Measurements from ENCODE around the gene ALG9. TPM values are rescaled to one million over a fixed set of nuclear protein-coding genes. Genes with fewer than 3 reads are reported as not detected.

Gene ALG9
- polyA plus RNA-seq, 1 donor (not counting 4 experiments of a cell fraction or from before 2014, with no cell fraction given), result 27.2 TPM

GRCh38 chr11:111770581-111771134 is 100.7 kb downstream of the ALG9 start:
- Histone ChIP-seq H3K4me1 (ENCODE audit: control insufficient read depth, extremely low read depth, insufficient read depth, low read length) (peaks cover 9% of the 10 kb centered on the region), H3K27me3 (ENCODE audit: control insufficient read depth, extremely low read depth, insufficient read depth, low read length) (no peaks in the 10 kb centered on the region), H4K20me1 (ENCODE audit: control insufficient read depth, extremely low read depth, insufficient read depth, low read length) (no peaks in the 10 kb centered on the region), H2AFZ (ENCODE audit: control insufficient read depth, low read length) (no peak overlapping the region), H3K4me3 (ENCODE audit: control insufficient read depth in 2 of 3, extremely low read depth in 1 of 3, insufficient read depth in 2 of 3, low read depth in 1 of 3, low read length in 3 of 3) (no peak overlapping the region), H3K9ac (ENCODE audit: control insufficient read depth, extremely low read depth, insufficient read depth, low read length) (no peak overlapping the region), H3K36me3 (ENCODE audit: control insufficient read depth in 2 of 2, extremely low read depth in 1 of 2, insufficient read depth in 2 of 2, low read length in 2 of 2) (no peaks in the 10 kb centered on the region), H3K9me1 (ENCODE audit: control insufficient read depth, extremely low read depth, insufficient read depth, low read length) (no peaks in the 10 kb centered on the region), H3K79me2 (ENCODE audit: control insufficient read depth, insufficient read depth, low read length) (peaks cover 5% of the 10 kb centered on the region), H3K9me3 (ENCODE audit: control insufficient read depth, low read depth, low read length) (no peaks in the 10 kb centered on the region), H3K4me2 (ENCODE audit: control insufficient read depth, extremely low read depth, insufficient read depth, low read depth, low read length) (no peak overlapping the region), H3K27ac (ENCODE audit: control insufficient read depth, insufficient read depth, low read length) (no peak overlapping the region)
- TF ChIP-seq CTCF (optimal IDR thresholded peaks at IDR 0.05 in 1 of 3, IDR thresholded peaks at IDR 0.05 in 1 of 3, conservative IDR thresholded peaks at IDR 0.05 in 1 of 3; ENCODE audit: extremely low read depth in 1 of 3, insufficient read depth in 2 of 3, low read length in 3 of 3), result no peak
- no peak for TF ChIP-seq EZH2 (IDR thresholded peaks at IDR 0.05; ENCODE audit: low read length)
- FAIRE-seq (no peak), DNase-seq (ENCODE audit: low read depth, low spot score) (no peak)
- dilution Hi-C loops (cut with MboI; ENCODE audit: extremely low pct_ligation_motif_present, low sequenced_read_pairs), result no loop called here

- FAIRE-seq, result no peak
- dilution Hi-C loops (cut with MboI; ENCODE audit: extremely low pct_ligation_motif_present, low sequenced_read_pairs), result no loop called here
These were observed 104.6 kb downstream of the ALG9 start for GRCh38 chr11:111766834-111767142.

More at GRCh38 chr11:111766834-111767142, 104.6 kb downstream of the ALG9 start:
- Histone ChIP-seq H3K9me1 (ENCODE audit: control insufficient read depth, extremely low read depth, insufficient read depth, low read length) (no peaks in the 10 kb centered on the region), H3K36me3 (ENCODE audit: control insufficient read depth in 2 of 2, extremely low read depth in 1 of 2, insufficient read depth in 2 of 2, low read length in 2 of 2) (peaks cover 9 to 14% of the 10 kb centered on the region in 2 experiments), H3K4me3 (ENCODE audit: control insufficient read depth in 2 of 3, extremely low read depth in 1 of 3, insufficient read depth in 2 of 3, low read depth in 1 of 3, low read length in 3 of 3) (peak overlapping the region; percentile 83 to 91 (median 84)), H3K9ac (ENCODE audit: control insufficient read depth, extremely low read depth, insufficient read depth, low read length) (peak overlapping the region; percentile 93), H2AFZ (ENCODE audit: control insufficient read depth, low read length) (peak overlapping the region; percentile 95), H3K27ac (ENCODE audit: control insufficient read depth, insufficient read depth, low read length) (peak overlapping the region; percentile 96), H3K27me3 (ENCODE audit: control insufficient read depth, extremely low read depth, insufficient read depth, low read length) (no peaks in the 10 kb centered on the region), H3K79me2 (ENCODE audit: control insufficient read depth, insufficient read depth, low read length) (peaks cover 23% of the 10 kb centered on the region), H4K20me1 (ENCODE audit: control insufficient read depth, extremely low read depth, insufficient read depth, low read length) (no peaks in the 10 kb centered on the region), H3K9me3 (ENCODE audit: control insufficient read depth, low read depth, low read length) (no peaks in the 10 kb centered on the region), H3K4me2 (ENCODE audit: control insufficient read depth, extremely low read depth, insufficient read depth, low read depth, low read length) (peak overlapping the region; percentile 86), H3K4me1 (ENCODE audit: control insufficient read depth, extremely low read depth, insufficient read depth, low read length) (peaks cover 14% of the 10 kb centered on the region)
- no peak for DNase-seq (ENCODE audit: low read depth, low spot score)
- TF ChIP-seq CTCF (optimal IDR thresholded peaks at IDR 0.05 in 1 of 3, IDR thresholded peaks at IDR 0.05 in 1 of 3, conservative IDR thresholded peaks at IDR 0.05 in 1 of 3; ENCODE audit: extremely low read depth in 1 of 3, insufficient read depth in 2 of 3, low read length in 3 of 3) (no peak), EZH2 (IDR thresholded peaks at IDR 0.05; ENCODE audit: low read length) (no peak)
